COLO668 (cell line): Measurements from ENCODE around the gene SRBD1.

ENCODE experiments used
- DNase-seq: peaks from one replicate; lab custom pipeline; 2025; ENCODE audit not compliant: unreplicated experiment; lab: John Stamatoyannopoulos, UW

Gene SRBD1

GRCh38 chr2:45554073-45554741 lies 56.9 kb downstream of the SRBD1 start:
- DNase-seq: no peak

- no peak for DNase-seq
Observed at GRCh38 chr2:45551862-45552261, 59.2 kb downstream of the SRBD1 start.

- DNase-seq: no peak
Observed at GRCh38 chr2:45545943-45546342, 65.1 kb downstream of the SRBD1 start.

- DNase-seq: no peak
Observed at GRCh38 chr2:45543257-45543656, 67.8 kb downstream of the SRBD1 start.

GRCh38 chr2:45542013-45542412 lies 69.1 kb downstream of the SRBD1 start:
- DNase-seq: no peak

GRCh38 chr2:45541450-45541849 lies 69.6 kb downstream of the SRBD1 start:
- no peak for DNase-seq

GRCh38 chr2:45540942-45541341 lies 70.1 kb downstream of the SRBD1 start:
- DNase-seq: no peak

GRCh38 chr2:45533771-45534170 lies 77.3 kb downstream of the SRBD1 start:
- no peak for DNase-seq

- no peak for DNase-seq
Observed at GRCh38 chr2:45532181-45532580, 78.9 kb downstream of the SRBD1 start.

- no peak for DNase-seq
Observed at GRCh38 chr2:45524016-45524415, 87.1 kb downstream of the SRBD1 start.

GRCh38 chr2:45518546-45518945 lies 92.5 kb downstream of the SRBD1 start:
- no peak for DNase-seq

GRCh38 chr2:45510701-45511420 lies 100.2 kb downstream of the SRBD1 start:
- DNase-seq: no peak

- no peak for DNase-seq
Observed at GRCh38 chr2:45506756-45507155, 104.3 kb downstream of the SRBD1 start.

- DNase-seq: no peak
Observed at GRCh38 chr2:45505138-45505537, 105.9 kb downstream of the SRBD1 start.

- no peak for DNase-seq
Observed at GRCh38 chr2:45498661-45499550, 112.2 kb downstream of the SRBD1 start.

GRCh38 chr2:45497355-45497754 lies 113.7 kb downstream of the SRBD1 start:
- DNase-seq: no peak

- no peak for DNase-seq
Observed at GRCh38 chr2:45496869-45497268, 114.2 kb downstream of the SRBD1 start.

- no peak for DNase-seq
Observed at GRCh38 chr2:45494978-45495293, 116.1 kb downstream of the SRBD1 start.

- DNase-seq: peak; percentile 13
Observed at GRCh38 chr2:45494275-45494977, 116.6 kb downstream of the SRBD1 start.

GRCh38 chr2:45484965-45485364 lies 126.1 kb downstream of the SRBD1 start:
- no peak for DNase-seq

- DNase-seq: no peak
Observed at GRCh38 chr2:45483997-45484396, 127.1 kb downstream of the SRBD1 start.
